Tibial nerve (tissue), 4 donors: ENCODE data around the gene CERS6.

ENCODE experiments used
- CTCF ChIP-seq, 5 experiments: fragments of 200-600 bp in 3 of 5; fragments of 450-650 bp in 2 of 5; sonication (generic) in 3 of 5; IDR thresholded peaks; one replicate each; pipeline ENCODE4 v1.5.1; 2016 to 2019; ENCODE audit warnings: antibody characterized with exemption in 5 of 5, mild to moderate bottlenecking in 3 of 5, moderate library complexity in 2 of 5
- EP300 ChIP-seq, 2 donors: sonication (generic); formaldehyde crosslinking; IDR thresholded peaks; one replicate each; pipeline ENCODE4 v1.6.1; 2017; ENCODE audit warnings: antibody characterized with exemption in 2 of 2, mild to moderate bottlenecking in 1 of 2
- POLR2A ChIP-seq, 2 donors: fragments of 450-650 bp; IDR thresholded peaks; one replicate each; pipeline ENCODE4 v1.6.1; 2017; ENCODE audit warnings: antibody characterized with exemption in 2 of 2, mild to moderate bottlenecking in 2 of 2, moderate library complexity in 2 of 2

DNA sequence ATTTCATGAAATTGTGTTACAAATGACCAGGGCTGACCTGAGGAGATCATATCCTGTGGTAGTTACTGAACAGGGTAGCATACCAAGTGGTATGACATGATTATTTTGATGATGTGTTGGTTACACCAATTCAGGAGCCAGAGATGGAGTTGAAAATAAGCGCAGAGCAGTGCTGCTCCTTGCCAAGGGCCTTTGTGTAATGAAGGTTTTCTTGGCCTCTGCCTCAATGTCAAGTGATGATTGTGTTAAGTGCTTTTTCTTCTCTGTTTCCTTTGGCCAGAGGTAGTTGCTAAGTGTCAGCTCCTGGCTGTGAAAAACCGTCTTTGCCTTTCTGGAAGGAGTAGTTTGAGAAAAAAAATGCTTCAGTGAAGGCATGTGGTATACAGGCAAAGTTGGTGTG, 131.2 kb downstream of the CERS6 start:
- TF ChIP-seq CTCF (IDR thresholded peaks at IDR 0.05) (no peak), POLR2A (IDR thresholded peaks at IDR 0.05) (no peak), EP300 (IDR thresholded peaks at IDR 0.05) (no peak)
